Umbilical cord (tissue), 2 donors: ENCODE results near the gene GCAT. TPM values are rescaled to one million over a fixed set of nuclear protein-coding genes. Genes with fewer than 3 reads are reported as not detected.
"Not testable (repeated sequence)": the region's sequence is repeated elsewhere in the genome, so short reads cannot be mapped to it uniquely, and the experiment has no call there.

Experiments used
- DNase-seq: peaks from one replicate; pipeline ENCODE4 v3.0.0-alpha.2; 2015; ENCODE audit warnings: low spot score
- total RNA-seq: library from RNA; depleted of rRNA; stranded (reverse); fragments of >200 nt; gene quantifications from one replicate; pipeline ENCODE4 v1.2.3, GENCODE V29; 2014; ENCODE audit warnings: low replicate concordance; ENCODE audit not compliant: insufficient read depth

Gene GCAT
- total RNA-seq, 1 donor from 2014 or later: 22.4 TPM

- DNase-seq: no peak
Measured at GRCh38 chr22:37782340-37783168, 25.2 kb upstream of the GCAT start.

DNA sequence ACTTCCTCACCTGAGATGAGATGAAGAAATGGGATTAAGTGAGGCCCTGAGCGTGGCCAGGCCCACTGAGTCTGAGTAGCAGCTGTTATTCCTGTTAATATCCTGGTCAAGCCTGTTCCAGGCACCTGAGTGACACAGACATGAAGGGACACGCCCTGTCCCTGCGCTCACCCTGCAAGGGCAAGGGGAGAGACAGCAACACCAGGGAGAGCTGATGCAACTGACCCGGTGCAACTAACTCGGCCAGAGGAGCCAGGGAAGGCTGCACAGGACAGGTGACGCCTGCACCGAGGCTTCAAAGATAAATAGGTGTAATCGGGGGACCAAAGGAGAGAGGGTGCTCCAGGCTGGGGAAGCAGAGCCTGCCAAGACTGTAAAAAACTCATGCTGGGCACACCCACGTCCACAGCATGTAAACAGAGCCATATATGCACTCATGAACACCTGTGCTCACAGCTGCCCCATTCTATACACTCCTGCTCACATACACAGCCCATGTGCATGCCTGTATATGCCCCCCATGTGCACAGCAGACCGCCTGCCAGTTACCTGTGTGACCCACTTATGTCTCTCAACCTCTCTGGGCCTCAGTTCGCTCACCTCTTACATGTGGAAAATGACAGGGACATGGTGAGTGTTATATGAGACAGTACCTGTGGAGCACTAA lies 22.8 kb upstream of the GCAT start:
- DNase-seq: no peak

DNA sequence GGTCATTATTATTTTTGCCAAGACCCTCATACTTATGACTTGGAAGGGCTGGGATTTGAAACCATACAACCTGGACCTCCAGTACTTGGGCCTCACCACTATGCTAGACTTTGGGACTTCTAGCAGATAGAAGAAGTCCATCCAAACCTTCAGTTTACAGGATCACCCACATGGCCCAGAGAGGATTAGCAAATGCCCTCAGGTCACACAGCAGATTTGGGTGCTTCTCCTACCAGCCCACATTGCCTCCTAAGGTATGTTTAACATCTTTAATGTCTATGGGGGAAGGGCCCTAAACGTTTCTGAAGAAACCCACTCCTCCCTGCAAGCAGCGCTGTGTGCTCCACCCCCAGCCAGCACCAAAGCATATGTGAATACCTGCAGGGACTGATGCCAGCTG lies 17.5 kb upstream of the GCAT start:
- no peak for DNase-seq

DNA sequence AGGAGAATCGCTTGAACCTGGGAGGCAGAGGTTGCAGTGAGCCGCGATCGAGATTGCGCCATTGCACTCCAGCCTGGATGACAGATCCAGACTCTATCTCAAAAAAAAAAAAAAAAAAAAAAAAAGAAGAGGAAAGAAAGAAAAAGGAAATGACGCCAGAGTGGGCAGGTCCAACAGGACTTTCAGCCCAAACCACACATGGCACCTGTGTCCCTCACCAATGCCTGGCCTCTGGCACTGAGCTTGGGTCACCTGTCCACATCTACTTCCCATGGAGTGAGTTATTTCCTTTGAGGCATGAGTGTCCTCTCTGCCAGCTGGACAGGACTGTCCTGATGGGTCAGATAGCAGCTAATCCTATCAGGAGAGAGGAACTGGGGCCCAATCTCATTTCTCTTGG lies 15.2 kb upstream of the GCAT start:
- no peak for DNase-seq

DNA sequence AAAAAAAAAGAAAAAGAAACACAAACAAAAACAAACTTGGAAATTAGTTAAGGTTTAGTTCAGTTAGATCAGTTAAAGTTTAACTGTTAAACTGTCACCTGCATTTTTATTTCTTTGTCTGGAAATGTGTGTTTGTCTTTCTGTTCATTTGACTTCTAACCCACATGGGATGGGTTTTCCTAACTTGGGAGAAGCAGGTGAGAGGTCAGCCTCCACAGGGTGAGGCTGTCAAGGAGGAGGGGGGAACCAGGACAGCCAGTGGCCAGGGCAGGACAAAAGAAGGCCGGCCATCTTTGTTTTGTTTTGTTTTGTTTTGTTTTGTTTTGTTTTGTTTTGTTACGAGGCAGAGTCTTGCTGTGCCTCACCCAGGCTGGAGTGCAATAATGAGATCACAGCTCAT lies 13.4 kb upstream of the GCAT start:
- no peak for DNase-seq

DNA sequence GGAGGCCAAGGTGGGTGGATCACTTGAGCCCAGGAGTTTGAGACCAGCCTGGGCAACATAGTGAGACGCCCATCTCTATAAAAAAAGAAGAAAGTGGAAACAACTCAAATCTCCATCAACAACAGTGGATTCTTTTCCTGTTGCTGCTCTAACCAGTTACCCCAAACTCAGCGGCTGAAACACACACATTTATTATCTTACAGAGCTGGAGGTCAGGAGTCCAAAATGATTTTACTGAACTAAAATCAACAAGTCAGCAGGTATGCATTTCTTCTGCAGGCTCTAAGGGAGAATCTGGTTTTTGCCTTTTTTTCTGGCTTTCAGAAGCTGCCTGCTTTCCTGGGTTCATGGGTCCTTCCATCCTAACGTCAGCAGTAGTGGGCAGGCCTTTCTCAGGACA lies 11.7 kb upstream of the GCAT start:
- DNase-seq: no peak

DNA sequence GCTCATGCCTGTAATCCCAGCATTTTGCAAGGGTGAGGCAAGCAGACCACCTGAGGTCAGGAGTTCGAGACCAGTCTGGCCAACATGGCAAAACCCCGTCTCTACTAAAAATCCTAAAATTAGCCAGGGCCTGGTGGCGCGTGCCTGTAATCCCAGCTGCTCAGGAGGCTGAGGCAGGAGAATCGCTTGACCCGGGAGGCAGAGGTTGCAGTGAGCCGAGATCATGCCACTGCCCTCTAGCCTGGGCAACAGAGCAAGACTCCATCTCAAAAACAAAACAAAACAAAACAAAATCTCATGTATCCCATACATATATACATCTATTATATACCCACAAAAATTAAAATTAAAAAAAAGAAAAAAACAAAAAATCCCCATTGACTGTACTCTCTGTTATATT lies 10.5 kb upstream of the GCAT start:
- not testable (repeated sequence) for DNase-seq

DNA sequence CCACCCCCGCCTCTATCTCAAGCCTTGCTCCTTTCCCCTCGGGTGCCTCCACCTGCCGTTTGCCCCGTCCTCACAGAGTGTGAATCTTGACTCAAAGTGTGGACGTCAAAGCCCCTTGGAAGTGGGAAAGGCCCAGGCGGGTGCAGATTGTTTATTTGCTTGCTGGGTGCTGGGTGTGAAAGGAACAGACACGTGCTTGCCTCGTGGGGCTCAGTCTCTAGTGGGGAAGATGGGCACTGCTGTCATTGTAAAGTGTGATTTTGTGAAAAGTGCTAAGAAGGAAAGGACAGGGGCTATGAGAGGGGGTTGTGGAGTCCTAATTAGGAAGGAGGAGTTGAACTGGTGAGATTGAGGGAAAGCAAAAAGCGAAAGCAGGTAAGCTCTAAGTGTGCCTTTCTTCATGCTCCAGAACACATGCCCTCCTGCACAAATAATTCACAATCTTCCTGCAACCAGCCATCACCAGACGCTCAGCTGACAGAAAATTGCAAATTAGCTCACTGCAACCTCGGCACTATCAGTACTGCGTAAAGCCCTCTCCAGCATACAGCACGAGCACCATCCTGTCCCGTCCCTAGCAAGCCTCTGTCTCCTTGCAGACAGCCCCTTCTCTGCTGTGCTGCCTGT lies 9.7 kb upstream of the GCAT start:
- DNase-seq: no peak

- DNase-seq: not testable (repeated sequence)
Measured at GRCh38 chr22:37799979-37800378, 7.8 kb upstream of the GCAT start.

GRCh38 chr22:37801946-37802309 lies 5.8 kb upstream of the GCAT start:
- DNase-seq: no peak

- DNase-seq: peak; percentile 71
Measured at GRCh38 chr22:37802310-37803194, 5.2 kb upstream of the GCAT start.

- no peak for DNase-seq
Measured at GRCh38 chr22:37803195-37803638, 4.5 kb upstream of the GCAT start.

- DNase-seq: no peak
Measured at GRCh38 chr22:37803639-37804351, 3.9 kb upstream of the GCAT start.

GRCh38 chr22:37804352-37804880 lies 3.3 kb upstream of the GCAT start:
- no peak for DNase-seq

GRCh38 chr22:37804881-37805809 lies 2.6 kb upstream of the GCAT start:
- DNase-seq: peak; percentile 88

DNA sequence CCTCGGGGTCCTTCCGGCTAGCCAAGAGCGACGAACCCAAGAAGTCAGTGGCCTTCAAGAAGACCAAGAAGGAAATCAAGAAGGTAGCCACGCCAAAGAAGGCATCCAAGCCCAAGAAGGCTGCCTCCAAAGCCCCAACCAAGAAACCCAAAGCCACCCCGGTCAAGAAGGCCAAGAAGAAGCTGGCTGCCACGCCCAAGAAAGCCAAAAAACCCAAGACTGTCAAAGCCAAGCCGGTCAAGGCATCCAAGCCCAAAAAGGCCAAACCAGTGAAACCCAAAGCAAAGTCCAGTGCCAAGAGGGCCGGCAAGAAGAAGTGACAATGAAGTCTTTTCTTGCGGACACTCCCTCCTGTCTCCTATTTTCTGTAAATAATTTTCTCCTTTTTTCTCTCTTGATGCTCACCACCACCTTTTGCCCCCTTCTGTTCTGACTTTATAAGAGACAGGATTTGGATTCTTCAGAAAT lies 1.9 kb upstream of the GCAT start:
- no peak for DNase-seq

DNA sequence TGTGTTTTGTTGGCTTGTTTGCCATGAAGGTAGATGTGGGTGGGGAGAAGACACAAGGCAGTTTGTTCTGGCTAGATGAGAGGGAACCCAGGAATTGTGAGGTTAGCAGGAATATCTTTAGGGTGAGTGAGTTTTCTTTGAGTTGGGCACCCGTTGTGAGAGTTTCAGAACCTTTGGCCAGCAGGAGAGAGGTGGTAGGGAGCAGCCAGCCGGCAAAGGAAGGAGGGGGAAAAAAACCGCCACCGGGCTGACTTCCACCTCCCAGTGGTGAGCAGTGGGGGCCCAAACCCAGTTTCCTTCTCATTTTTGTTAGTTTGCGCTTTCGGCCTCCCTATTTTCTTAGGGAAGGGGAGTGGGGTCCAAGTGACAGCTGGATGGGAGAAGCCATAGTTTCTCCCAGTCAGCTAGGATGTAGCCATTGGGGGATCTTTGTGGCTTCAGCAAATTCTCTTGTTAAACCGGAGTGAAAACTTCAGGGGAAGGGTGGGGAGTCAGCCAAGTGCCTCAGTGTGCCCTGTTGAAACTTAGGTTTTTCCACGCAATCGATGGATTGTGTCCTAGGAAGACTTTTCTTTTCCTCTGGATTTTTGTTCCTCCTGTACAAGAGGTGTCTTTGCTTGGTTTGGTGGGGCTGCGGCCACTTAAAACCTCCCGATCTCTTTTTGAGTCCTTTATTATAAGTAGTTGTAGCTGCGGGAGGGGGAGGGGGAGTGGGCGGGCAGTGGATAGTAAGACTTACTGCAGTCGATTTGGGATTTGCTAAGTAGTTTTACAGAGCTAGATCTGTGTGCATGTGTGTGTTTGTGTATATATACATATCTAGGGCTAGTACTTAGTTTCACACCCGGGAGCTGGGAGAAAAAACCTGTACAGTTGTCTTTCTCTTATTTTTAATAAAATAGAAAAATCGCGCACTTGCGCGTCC lies 1.1 kb upstream of the GCAT start:
- DNase-seq: peak; percentile 38

DNA sequence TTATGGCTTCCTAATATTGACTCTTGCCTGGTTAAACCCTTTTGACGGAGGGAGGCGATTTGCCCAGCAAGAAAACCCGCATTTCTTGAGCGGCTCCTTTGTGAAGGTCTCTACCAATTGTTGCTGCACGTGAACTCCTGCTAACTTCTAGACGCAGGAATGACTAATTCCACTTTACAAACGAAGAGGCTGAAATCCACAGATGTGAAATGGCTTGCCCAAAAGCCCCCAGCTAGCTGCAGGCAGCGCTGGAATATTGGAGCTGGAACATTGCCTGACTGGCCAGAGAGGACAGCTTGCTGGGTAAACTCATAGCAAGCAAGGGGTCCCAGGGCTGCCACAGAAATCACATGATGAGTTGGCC lies 542 bp downstream of the GCAT start:
- no peak for DNase-seq
